MM.1S (cell line): ENCODE measurements around the gene PILRB.
"Not testable (repeated sequence)": the region's sequence is repeated elsewhere in the genome, so short reads cannot be mapped to it uniquely, and the experiment has no call there.

Source experiments
- DNase-seq: peaks from one replicate; pipeline ENCODE4 v3.0.0-alpha.2; 2015
- H2AFZ ChIP-seq: fragments of 300-600 bp; sonication (generic); 2 replicates; pipeline ENCODE4 v1.6.0; 2016; ENCODE audit warnings: antibody characterized with exemption, low read length
- H3F3A ChIP-seq: fragments of 300-600 bp; sonication (generic); 2 replicates; pipeline ENCODE4 v1.6.1; 2016; ENCODE audit warnings: mild to moderate bottlenecking, antibody characterized with exemption, low read length, moderate library complexity, mixed read lengths; ENCODE audit not compliant: insufficient read depth
- H3K27ac ChIP-seq: fragments of 300-600 bp; sonication (generic); 2 replicates; pipeline ENCODE4 v1.5.1; 2016; ENCODE audit warnings: mild to moderate bottlenecking, low read length
- H3K27me3 ChIP-seq: fragments of 300-600 bp; sonication (generic); replicated peaks from 2 replicates; pipeline ENCODE4 v1.6.0; 2016; ENCODE audit warnings: low read length; ENCODE audit not compliant: insufficient read depth
- H3K36me3 ChIP-seq: fragments of 300-600 bp; sonication (generic); replicated peaks from 2 replicates; pipeline ENCODE4 v1.6.1; 2016; ENCODE audit warnings: mild to moderate bottlenecking, low read length, mixed read lengths; ENCODE audit not compliant: insufficient read depth
- H3K4me1 ChIP-seq: fragments of 300-600 bp; sonication (generic); 2 replicates; pipeline ENCODE4 v1.6.1; 2016; ENCODE audit warnings: low read length, mixed read lengths
- H3K4me2 ChIP-seq: fragments of 300-600 bp; sonication (generic); 2 replicates; pipeline ENCODE4 v1.6.0; 2016; ENCODE audit warnings: low read depth, low read length
- H3K4me3 ChIP-seq: fragments of 300-600 bp; sonication (generic); 2 replicates; pipeline ENCODE4 v1.5.1; 2016; ENCODE audit warnings: low read length, mixed read lengths
- H3K79me2 ChIP-seq: fragments of 300-600 bp; sonication (generic); 2 replicates; pipeline ENCODE4 v1.6.1; 2016; ENCODE audit warnings: mixed run types, low read length, mixed read lengths
- H3K9ac ChIP-seq: fragments of 300-600 bp; sonication (generic); 2 replicates; pipeline ENCODE4 v1.6.1; 2016; ENCODE audit warnings: low read length, mixed read lengths
- H3K9me2 ChIP-seq: fragments of 300-600 bp; sonication (generic); replicated peaks from 2 replicates; pipeline ENCODE4 v1.6.1; 2016; ENCODE audit warnings: mild to moderate bottlenecking, low read length, mixed read lengths; ENCODE audit not compliant: insufficient read depth
- H3K9me3 ChIP-seq: fragments of 300-600 bp; sonication (generic); replicated peaks from 2 replicates; pipeline ENCODE4 v1.6.1; 2016; ENCODE audit warnings: mild to moderate bottlenecking, low read length, mixed read lengths; ENCODE audit not compliant: insufficient read depth
- H4K20me1 ChIP-seq: fragments of 300-600 bp; sonication (generic); 2 replicates; pipeline ENCODE4 v1.6.1; 2016; ENCODE audit warnings: mild to moderate bottlenecking, low read length, moderate library complexity, mixed read lengths; ENCODE audit not compliant: insufficient read depth
- CTCF ChIP-seq: fragments of 300-600 bp; sonication (generic); IDR thresholded peaks from 2 replicates; pipeline ENCODE4 v1.5.1; 2016; ENCODE audit warnings: antibody characterized with exemption, low read length, mixed read lengths
- EZH2 ChIP-seq: fragments of 300-600 bp; sonication (generic); optimal IDR thresholded peaks from 2 replicates; pipeline ENCODE3; 2017; ENCODE audit warnings: low read depth, mild to moderate bottlenecking, antibody characterized with exemption, low read length, mixed read lengths
- EZH2phosphoT487 ChIP-seq: fragments of 300-600 bp; sonication (generic); IDR thresholded peaks from 2 replicates; pipeline ENCODE4 v1.6.1; 2018; ENCODE audit warnings: antibody characterized with exemption, low read length

Gene PILRB

GRCh38 chr7:100344560-100345287, 13.2 kb upstream of the PILRB start:
- TF ChIP-seq CTCF, result peak; percentile 55
- H3F3A ChIP-seq, result peaks cover 17% of the 10 kb centered on the region
- peaks cover 14% of the 10 kb centered on the region; the same call in 1 of the 2 replicates for H4K20me1 ChIP-seq
- H3K27me3 ChIP-seq, H3K9me3 ChIP-seq, H3K4me3 ChIP-seq, H2AFZ ChIP-seq, H3K36me3 ChIP-seq, H3K9me2 ChIP-seq: not testable (repeated sequence)
- peaks cover 23% of the 10 kb centered on the region for H3K4me1 ChIP-seq
- peak; percentile 98 for DNase-seq
- peak overlapping the region; percentile 38; the same call in 1 of the 2 replicates for H3K9ac ChIP-seq
- H3K4me2 ChIP-seq, result peak overlapping the region; percentile 66; the same call in 1 of the 2 replicates
- H3K79me2 ChIP-seq, result peaks cover 44% of the 10 kb centered on the region
- H3K27ac ChIP-seq, result peak overlapping the region; percentile 94

DNA sequence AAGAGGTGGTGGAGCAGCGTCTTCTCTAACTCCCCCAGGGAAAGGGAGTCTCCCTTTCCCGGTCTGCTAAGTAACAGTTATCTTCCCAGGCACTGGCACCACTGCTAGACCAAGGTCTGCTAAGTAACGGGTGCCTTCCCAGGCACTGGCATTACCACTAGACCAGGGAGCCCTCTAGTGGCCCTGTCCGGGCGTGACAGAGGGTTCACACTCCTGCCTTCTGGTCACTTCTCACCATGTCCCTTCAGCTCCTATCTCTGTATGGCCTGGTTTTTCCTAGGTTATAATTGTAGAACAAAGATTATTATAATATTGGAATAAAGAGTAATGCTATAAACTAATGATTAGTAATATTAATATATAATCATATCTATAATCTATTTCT, 12.6 kb upstream of the PILRB start:
- peaks cover 23% of the 10 kb centered on the region for H3K4me1 ChIP-seq
- H3K9me3 ChIP-seq, H3K36me3 ChIP-seq, H2AFZ ChIP-seq, H3K4me2 ChIP-seq, H3K27me3 ChIP-seq, H3K4me3 ChIP-seq, H3K9me2 ChIP-seq, H3K9ac ChIP-seq: not testable (repeated sequence)
- H4K20me1 ChIP-seq, result peaks cover 14% of the 10 kb centered on the region; the same call in 1 of the 2 replicates
- peaks cover 17% of the 10 kb centered on the region for H3F3A ChIP-seq
- H3K79me2 ChIP-seq, result peaks cover 46% of the 10 kb centered on the region
- H3K27ac ChIP-seq, result peak overlapping the region; percentile 37; the same call in 1 of the 2 replicates
- TF ChIP-seq CTCF, result peak; percentile 13; the same call in 1 of the 2 replicates
- DNase-seq, result peak; percentile 42

GRCh38 chr7:100346921-100347320, 11.0 kb upstream of the PILRB start:
- TF ChIP-seq EZH2 (no peak), EZH2phosphoT487 (no peak), CTCF (no peak)
- Histone ChIP-seq H3K27ac (no peak overlapping the region), H3K4me3 (no peak overlapping the region), H4K20me1 (peaks cover 14% of the 10 kb centered on the region; the same call in 1 of the 2 replicates), H3K9ac (no peak overlapping the region), H3K36me3 (peaks cover 9% of the 10 kb centered on the region), H3K4me2 (no peak overlapping the region), H3K79me2 (peaks cover 41% of the 10 kb centered on the region), H3F3A (peaks cover 12% of the 10 kb centered on the region), H3K4me1 (peaks cover 16% of the 10 kb centered on the region), H3K27me3 (no peaks in the 10 kb centered on the region), H2AFZ (no peak overlapping the region), H3K9me3 (no peaks in the 10 kb centered on the region), H3K9me2 (no peaks in the 10 kb centered on the region)
- no peak for DNase-seq
